Hepatocyte (in vitro differentiated cells): ENCODE data around the gene MYOZ1.
"Not testable (repeated sequence)": the region's sequence is repeated elsewhere in the genome, so short reads cannot be mapped to it uniquely, and the experiment has no call there.

Experiments
- EZH2 ChIP-seq: fragments of 200-600 bp; sonication (generic); IDR thresholded peaks from 2 replicates; pipeline ENCODE4 v1.6.1; 2016; ENCODE audit warnings: antibody characterized with exemption, mild to moderate bottlenecking, borderline replicate concordance
- EZH2phosphoT487 ChIP-seq: fragments of 200-600 bp; sonication (generic); IDR thresholded peaks from one replicate; pipeline ENCODE4 v1.6.1; 2018; ENCODE audit warnings: antibody characterized with exemption, mild to moderate bottlenecking, low read depth, moderate library complexity; ENCODE audit not compliant: unreplicated experiment, severe bottlenecking
- TF ChIP-seq, protein P1 (sequence below): fragments of 200-600 bp; sonication (generic); IDR thresholded peaks from 2 replicates; pipeline ENCODE4 v1.5.1; 2016; ENCODE audit warnings: antibody characterized with exemption, mild to moderate bottlenecking; ENCODE audit not compliant: poor library complexity

DNA sequence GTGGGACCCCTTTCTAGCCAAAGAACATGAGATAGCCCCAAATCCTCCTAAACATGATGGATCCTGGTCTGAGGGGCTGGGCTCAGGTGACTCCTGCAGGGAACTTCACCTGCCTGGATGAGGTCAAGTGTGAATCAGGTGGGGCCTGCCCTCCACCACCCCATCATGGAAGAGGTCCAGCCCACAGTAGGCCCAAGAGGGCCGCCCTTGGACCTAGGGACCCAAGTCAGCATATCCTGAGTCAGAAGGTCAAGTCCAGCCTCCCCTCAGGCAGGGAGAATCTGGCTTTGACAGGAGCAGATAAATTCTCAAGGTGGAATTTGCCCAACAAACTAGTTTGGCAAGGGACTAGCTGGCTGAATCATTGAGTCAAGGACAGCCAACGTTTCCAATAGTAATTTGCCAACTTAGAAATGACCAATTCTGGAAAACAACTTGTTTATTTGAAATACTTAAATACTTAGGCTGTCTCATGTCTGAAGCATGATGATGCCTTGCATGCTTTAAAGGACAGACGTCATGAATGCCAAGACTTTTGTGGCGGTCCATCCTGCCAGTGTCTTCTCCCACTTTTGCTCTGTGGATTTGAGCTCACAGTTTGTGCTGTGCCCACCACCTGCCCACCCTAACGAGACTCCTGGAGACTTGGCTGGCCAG lies 25.0 kb upstream of the MYOZ1 start:
- TF ChIP-seq, protein P1, sequence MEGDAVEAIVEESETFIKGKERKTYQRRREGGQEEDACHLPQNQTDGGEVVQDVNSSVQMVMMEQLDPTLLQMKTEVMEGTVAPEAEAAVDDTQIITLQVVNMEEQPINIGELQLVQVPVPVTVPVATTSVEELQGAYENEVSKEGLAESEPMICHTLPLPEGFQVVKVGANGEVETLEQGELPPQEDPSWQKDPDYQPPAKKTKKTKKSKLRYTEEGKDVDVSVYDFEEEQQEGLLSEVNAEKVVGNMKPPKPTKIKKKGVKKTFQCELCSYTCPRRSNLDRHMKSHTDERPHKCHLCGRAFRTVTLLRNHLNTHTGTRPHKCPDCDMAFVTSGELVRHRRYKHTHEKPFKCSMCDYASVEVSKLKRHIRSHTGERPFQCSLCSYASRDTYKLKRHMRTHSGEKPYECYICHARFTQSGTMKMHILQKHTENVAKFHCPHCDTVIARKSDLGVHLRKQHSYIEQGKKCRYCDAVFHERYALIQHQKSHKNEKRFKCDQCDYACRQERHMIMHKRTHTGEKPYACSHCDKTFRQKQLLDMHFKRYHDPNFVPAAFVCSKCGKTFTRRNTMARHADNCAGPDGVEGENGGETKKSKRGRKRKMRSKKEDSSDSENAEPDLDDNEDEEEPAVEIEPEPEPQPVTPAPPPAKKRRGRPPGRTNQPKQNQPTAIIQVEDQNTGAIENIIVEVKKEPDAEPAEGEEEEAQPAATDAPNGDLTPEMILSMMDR = not testable (repeated sequence)
- not testable (repeated sequence) for TF ChIP-seq EZH2phosphoT487, EZH2
